GM23338 (cell line): Measurements from ENCODE around the gene HTR6. TPM values are rescaled to one million over a fixed set of nuclear protein-coding genes. Genes with fewer than 3 reads are reported as not detected.

Source experiments
- ATAC-seq: fragments of 200-7000 bp; cut with Tn5 transposase; 3 replicates; pipeline ENCODE4 v1.9.1; 2020
- DNase-seq: peaks from one replicate; pipeline ENCODE4 v3.0.0-alpha.2; 2015; ENCODE audit warnings: low spot score
- H2AFZ ChIP-seq: fragments of 200-600 bp; sonication (generic); 2 replicates; pipeline ENCODE4 v1.8.0; 2016; ENCODE audit warnings: antibody characterized with exemption, mild to moderate bottlenecking, moderate library complexity
- H3F3A ChIP-seq: fragments of 200-600 bp; sonication (generic); replicated peaks from 2 replicates; pipeline ENCODE4 v1.8.0; 2017; ENCODE audit warnings: antibody characterized with exemption, mixed run types, low read depth
- H3K27ac ChIP-seq: fragments of 200-600 bp; sonication (generic); 2 replicates; pipeline ENCODE4 v1.6.1; 2016; ENCODE audit warnings: low read depth
- H3K27me3 ChIP-seq: fragments of 200-600 bp; sonication (generic); 2 replicates; pipeline ENCODE4 v1.8.0; 2016; ENCODE audit warnings: mild to moderate bottlenecking, mixed run types, moderate library complexity; ENCODE audit not compliant: insufficient read depth
- H3K36me3 ChIP-seq: fragments of 200-600 bp; sonication (generic); 2 replicates; pipeline ENCODE4 v1.8.0; 2016; ENCODE audit warnings: mild to moderate bottlenecking; ENCODE audit not compliant: insufficient read depth
- H3K4me1 ChIP-seq: fragments of 200-600 bp; sonication (generic); 2 replicates; pipeline ENCODE4 v1.8.0; 2016; ENCODE audit warnings: mild to moderate bottlenecking, moderate library complexity; ENCODE audit not compliant: insufficient read depth
- H3K4me2 ChIP-seq: fragments of 200-600 bp; sonication (generic); 2 replicates; pipeline ENCODE4 v1.7.1; 2017; ENCODE audit warnings: mixed run types
- H3K4me3 ChIP-seq: fragments of 200-600 bp; sonication (generic); 2 replicates; pipeline ENCODE4 v1.6.1; 2016; ENCODE audit warnings: mixed run types
- H3K79me2 ChIP-seq: fragments of 200-600 bp; sonication (generic); replicated peaks from 2 replicates; pipeline ENCODE4 v1.8.0; 2017; ENCODE audit warnings: mild to moderate bottlenecking; ENCODE audit not compliant: insufficient read depth
- H3K9me2 ChIP-seq: fragments of 200-600 bp; sonication (generic); 2 replicates; pipeline ENCODE4 v1.8.0; 2017; ENCODE audit not compliant: insufficient read depth
- H4K20me1 ChIP-seq: fragments of 200-600 bp; sonication (generic); replicated peaks from 2 replicates; pipeline ENCODE4 v1.8.0; 2017; ENCODE audit warnings: mild to moderate bottlenecking; ENCODE audit not compliant: insufficient read depth
- H3K27ac Mint-ChIP-seq: 2 replicates; pipeline ENCODE4 v1.8.0; 2020; ENCODE audit warnings: inconsistent platforms, mild to moderate bottlenecking, moderate library complexity, mixed read lengths
- H3K27me3 Mint-ChIP-seq: 3 replicates; pipeline ENCODE4 v1.8.0; 2022; ENCODE audit warnings: low read depth, mild to moderate bottlenecking, moderate library complexity, mixed read lengths, inconsistent platforms; ENCODE audit not compliant: insufficient read depth, poor library complexity
- H3K36me3 Mint-ChIP-seq: 3 replicates; pipeline ENCODE4 v1.8.0; 2021; ENCODE audit warnings: low read depth, mild to moderate bottlenecking, inconsistent platforms, moderate library complexity, mixed read lengths
- H3K4me1 Mint-ChIP-seq: 3 replicates; pipeline ENCODE4 v1.8.0; 2020; ENCODE audit warnings: mild to moderate bottlenecking, inconsistent platforms, mixed read lengths
- H3K4me3 Mint-ChIP-seq: 3 replicates; pipeline ENCODE4 v1.8.0; 2021; ENCODE audit warnings: moderate library complexity, mild to moderate bottlenecking, inconsistent platforms, mixed read lengths
- H3K9me3 Mint-ChIP-seq: 3 replicates; pipeline ENCODE4 v1.8.0; 2020; ENCODE audit warnings: moderate library complexity, mild to moderate bottlenecking, inconsistent platforms, mixed read lengths
- CREB1 ChIP-seq: fragments of 250-450 bp; sonication (Bioruptor Pico); IDR thresholded peaks from 2 replicates; pipeline ENCODE4 v1.5.0; 2020; ENCODE audit warnings: low read depth, mild to moderate bottlenecking, moderate library complexity
- CTCF ChIP-seq, 2 experiments: fragments of 200-600 bp in 1 of 2; sonication (generic) in 1 of 2; conservative IDR thresholded peaks; 2 replicates each; pipeline versions ENCODE4 v1.5.1 to v1.6.1; 2016 to 2017; ENCODE audit warnings: antibody characterized with exemption in 2 of 2, low read depth in 2 of 2, mild to moderate bottlenecking in 2 of 2, moderate library complexity in 1 of 2
- ETS1 ChIP-seq: IDR thresholded peaks from 2 replicates; pipeline ENCODE4 v1.6.1; 2016; ENCODE audit warnings: antibody characterized with exemption
- EZH2 ChIP-seq: fragments of 200-600 bp; sonication (generic); IDR thresholded peaks from one replicate; pipeline ENCODE4 v1.8.0; 2017; ENCODE audit warnings: antibody characterized with exemption, mild to moderate bottlenecking, low read depth; ENCODE audit not compliant: unreplicated experiment
- EZH2phosphoT487 ChIP-seq: fragments of 200-600 bp; sonication (generic); IDR thresholded peaks from one replicate; pipeline ENCODE4 v1.8.1; 2018; ENCODE audit warnings: antibody characterized with exemption; ENCODE audit not compliant: unreplicated experiment
- NANOG ChIP-seq: IDR thresholded peaks from 2 replicates; pipeline ENCODE4 v1.6.1; 2016; ENCODE audit warnings: antibody characterized with exemption, borderline replicate concordance
- POLR2AphosphoS5 ChIP-seq: IDR thresholded peaks from 2 replicates; pipeline ENCODE4 v1.6.1; 2016; ENCODE audit warnings: antibody characterized with exemption, low read depth
- STAT1 ChIP-seq: IDR thresholded peaks from one replicate; pipeline ENCODE4 v1.6.1; 2016; ENCODE audit warnings: antibody characterized with exemption; ENCODE audit not compliant: unreplicated experiment
- ZNF114 ChIP-seq: fragments of 250-450 bp; sonication (Bioruptor Pico); IDR thresholded peaks from 2 replicates; pipeline ENCODE4 v1.5.0; 2020; ENCODE audit warnings: mild to moderate bottlenecking, moderate library complexity
- ZNF331 ChIP-seq: fragments of 250-450 bp; sonication (Bioruptor Pico); IDR thresholded peaks from 2 replicates; pipeline ENCODE4 v1.5.0; 2020; ENCODE audit warnings: low read depth, mild to moderate bottlenecking, moderate library complexity
- ZNF462 ChIP-seq: fragments of 250-450 bp; sonication (Bioruptor Pico); IDR thresholded peaks from 2 replicates; pipeline ENCODE4 v1.5.0; 2020; ENCODE audit warnings: mild to moderate bottlenecking, moderate library complexity
- polyA plus RNA-seq: library from polyadenylated mRNA; unstranded; fragments of >200 nt; fragmentation: Nextera tagmentation; extraction: Ambion mirVana; gene quantifications from 2 replicates; pipeline ENCODE4 v1.2.1, GENCODE V29; 2016
- total RNA-seq: library from RNA; depleted of rRNA; stranded (reverse); fragments of >200 nt; shearing (Covaris generic); gene quantifications from 2 replicates; pipeline ENCODE4 v1.2.3, GENCODE V29; 2014
- TF ChIP-seq, protein P1 (sequence below): IDR thresholded peaks from one replicate; pipeline ENCODE4 v1.6.1; 2018; ENCODE audit warnings: antibody characterized with exemption; ENCODE audit not compliant: unreplicated experiment

The HTR6 gene
- total and polyA plus RNA-seq, 2 experiments from 2014 or later, result 0.26 to 0.66 TPM

GRCh38 chr1:19635646-19636045 lies 29.0 kb upstream of the HTR6 start (continued):
- no peak for TF ChIP-seq ETS1

DNA sequence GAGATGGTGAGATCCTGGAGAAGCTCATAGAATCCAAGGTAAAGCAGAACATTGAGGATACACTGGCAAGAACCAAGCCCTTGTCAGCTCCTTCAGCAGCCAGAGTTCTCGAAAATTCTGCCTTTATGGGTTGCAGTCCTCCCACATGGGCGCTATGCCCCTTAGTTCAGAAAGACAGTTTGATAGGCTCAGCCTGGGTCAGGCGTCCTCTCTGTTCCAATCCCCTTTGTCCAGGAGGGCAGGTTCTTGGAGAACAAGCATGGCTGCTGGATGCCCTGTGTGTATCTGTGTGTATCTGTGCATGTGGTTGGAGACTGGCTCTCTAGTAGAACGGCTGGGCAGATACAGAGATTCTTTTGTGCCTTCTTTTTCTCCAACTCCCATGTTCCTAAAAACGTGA lies 28.6 kb upstream of the HTR6 start:
- no peak overlapping the region for H3K4me3 Mint-ChIP-seq
- H3K4me1 Mint-ChIP-seq, result peaks cover 6% of the 10 kb centered on the region
- H3K27me3 ChIP-seq, result no peaks in the 10 kb centered on the region
- H2AFZ ChIP-seq, result no peak overlapping the region
- no peaks in the 10 kb centered on the region for H3K36me3 ChIP-seq
- no peak for DNase-seq
- H3K9me3 Mint-ChIP-seq, result no peaks in the 10 kb centered on the region
- no peak overlapping the region for H3K27ac ChIP-seq
- no peaks in the 10 kb centered on the region for H3K36me3 Mint-ChIP-seq
- H3K4me2 ChIP-seq, result no peak overlapping the region
- H3K4me3 ChIP-seq, result no peak overlapping the region
- peaks cover 10% of the 10 kb centered on the region for H3K27me3 Mint-ChIP-seq
- no peaks in the 10 kb centered on the region for H3K79me2 ChIP-seq
- 0 out of 2 replicates have a peak, but pooled peaks cover 3% of the 10 kb centered on the region for H4K20me1 ChIP-seq
- 0 out of 2 replicates have a peak, but pooled peaks cover 7% of the 10 kb centered on the region for H3K4me1 ChIP-seq
- H3F3A ChIP-seq, result no peaks in the 10 kb centered on the region; the same call in 1 of the 2 replicates
- no peaks in the 10 kb centered on the region for H3K9me2 ChIP-seq
- no peak overlapping the region for H3K27ac Mint-ChIP-seq
- ATAC-seq, result no peak
- no peak for TF ChIP-seq CTCF (conservative IDR thresholded peaks at IDR 0.05; ENCODE audit: low read depth in 2 of 2)
- TF ChIP-seq ETS1, result no peak
- no peak for TF ChIP-seq ZNF114 (CRISPR knock-in tag)
- TF ChIP-seq, protein P1, sequence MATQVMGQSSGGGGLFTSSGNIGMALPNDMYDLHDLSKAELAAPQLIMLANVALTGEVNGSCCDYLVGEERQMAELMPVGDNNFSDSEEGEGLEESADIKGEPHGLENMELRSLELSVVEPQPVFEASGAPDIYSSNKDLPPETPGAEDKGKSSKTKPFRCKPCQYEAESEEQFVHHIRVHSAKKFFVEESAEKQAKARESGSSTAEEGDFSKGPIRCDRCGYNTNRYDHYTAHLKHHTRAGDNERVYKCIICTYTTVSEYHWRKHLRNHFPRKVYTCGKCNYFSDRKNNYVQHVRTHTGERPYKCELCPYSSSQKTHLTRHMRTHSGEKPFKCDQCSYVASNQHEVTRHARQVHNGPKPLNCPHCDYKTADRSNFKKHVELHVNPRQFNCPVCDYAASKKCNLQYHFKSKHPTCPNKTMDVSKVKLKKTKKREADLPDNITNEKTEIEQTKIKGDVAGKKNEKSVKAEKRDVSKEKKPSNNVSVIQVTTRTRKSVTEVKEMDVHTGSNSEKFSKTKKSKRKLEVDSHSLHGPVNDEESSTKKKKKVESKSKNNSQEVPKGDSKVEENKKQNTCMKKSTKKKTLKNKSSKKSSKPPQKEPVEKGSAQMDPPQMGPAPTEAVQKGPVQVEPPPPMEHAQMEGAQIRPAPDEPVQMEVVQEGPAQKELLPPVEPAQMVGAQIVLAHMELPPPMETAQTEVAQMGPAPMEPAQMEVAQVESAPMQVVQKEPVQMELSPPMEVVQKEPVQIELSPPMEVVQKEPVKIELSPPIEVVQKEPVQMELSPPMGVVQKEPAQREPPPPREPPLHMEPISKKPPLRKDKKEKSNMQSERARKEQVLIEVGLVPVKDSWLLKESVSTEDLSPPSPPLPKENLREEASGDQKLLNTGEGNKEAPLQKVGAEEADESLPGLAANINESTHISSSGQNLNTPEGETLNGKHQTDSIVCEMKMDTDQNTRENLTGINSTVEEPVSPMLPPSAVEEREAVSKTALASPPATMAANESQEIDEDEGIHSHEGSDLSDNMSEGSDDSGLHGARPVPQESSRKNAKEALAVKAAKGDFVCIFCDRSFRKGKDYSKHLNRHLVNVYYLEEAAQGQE, result no peak
- no peak for TF ChIP-seq EZH2
- no peak for TF ChIP-seq NANOG
- TF ChIP-seq ZNF462 (CRISPR knock-in tag), result no peak
- TF ChIP-seq POLR2AphosphoS5, result no peak
- no peak for TF ChIP-seq EZH2phosphoT487
- no peak for TF ChIP-seq ZNF331
- TF ChIP-seq STAT1, result no peak
- TF ChIP-seq CREB1, result no peak
